ENCODE measurements around the gene ADAM23.

ADAM23 gene

GRCh38 chr2:206642075-206643025 lies 199.0 kb downstream of the ADAM23 start, which contains the start of gene FAM237A:
TSS of gene FAM237A (plus strand) at chr2:206642487. CDS start at chr2:206644237, 1,750 bp downstream.
- no peak within 1 kb of the TSS for H3K27ac ChIP-seq
- no peak for TF ChIP-seq CTCF (IDR thresholded peaks at IDR 0.05)
- H3K4me3 ChIP-seq = no peak within 1 kb of the TSS
- DNase-seq (ENCODE audit: low spot score) = no peak

- no peak overlapping the region for H3K27ac ChIP-seq
- no peak for TF ChIP-seq CTCF (IDR thresholded peaks at IDR 0.05)
- DNase-seq (ENCODE audit: low spot score) = no peak
- H3K4me3 ChIP-seq = no peak overlapping the region
Measured at GRCh38 chr2:206647985-206648384, 204.7 kb downstream of the ADAM23 start.

GRCh38 chr2:206657087-206657486 lies 213.8 kb downstream of the ADAM23 start:
- no peak for TF ChIP-seq CTCF (IDR thresholded peaks at IDR 0.05)
- Histone ChIP-seq H3K4me3 (no peak overlapping the region), H3K27ac (no peak overlapping the region)
- no peak for DNase-seq (ENCODE audit: low spot score)

GRCh38 chr2:206665251-206665650 lies 221.9 kb downstream of the ADAM23 start:
- no peak overlapping the region for H3K27ac ChIP-seq
- no peak for TF ChIP-seq CTCF (IDR thresholded peaks at IDR 0.05)
- no peak for DNase-seq (ENCODE audit: low spot score)
- no peak overlapping the region for H3K4me3 ChIP-seq

All from coronary artery (tissue), 2 donors.